Mammary epithelial cell (primary cell): ENCODE data around the gene KLK2.

Experiments
- EZH2 ChIP-seq: IDR thresholded peaks from 2 replicates; pipeline ENCODE4 v1.6.1; 2012; ENCODE audit warnings: low read length, inconsistent platforms, borderline replicate concordance
- TF ChIP-seq, protein P1 (sequence below), 2 donors: IDR thresholded peaks in 1 of 2; conservative IDR thresholded peaks in 1 of 2; 2 replicates each; pipeline ENCODE4 v1.5.1; 2011 to 2012; ENCODE audit warnings: inconsistent platforms in 2 of 2, low read length in 2 of 2, mild to moderate bottlenecking in 2 of 2, control low read depth in 1 of 2, low read depth in 1 of 2; ENCODE audit not compliant: insufficient read depth in 1 of 2; ENCODE audit errors: extremely low read depth in 1 of 2

DNA sequence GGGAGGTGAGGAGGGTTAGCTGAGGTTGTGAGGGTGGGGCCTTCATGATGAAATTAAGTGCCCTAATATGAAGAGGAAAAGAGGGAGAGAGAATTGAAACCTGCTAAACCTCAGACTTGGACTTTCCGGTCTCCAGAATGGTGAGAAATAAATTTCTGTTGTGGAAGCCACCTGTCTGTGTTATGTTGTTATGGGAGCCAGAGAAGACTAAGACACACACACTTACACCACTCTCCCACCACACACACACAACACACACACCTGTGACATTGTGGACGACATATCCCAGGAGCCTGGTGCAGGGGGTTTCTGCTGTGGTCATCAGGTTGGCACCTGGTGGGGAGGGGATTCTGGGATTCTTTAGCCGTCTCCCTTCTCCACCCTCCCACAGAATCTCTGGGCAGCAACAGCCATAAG is 24.0 kb downstream of the KLK2 start:
- TF ChIP-seq, protein P1, sequence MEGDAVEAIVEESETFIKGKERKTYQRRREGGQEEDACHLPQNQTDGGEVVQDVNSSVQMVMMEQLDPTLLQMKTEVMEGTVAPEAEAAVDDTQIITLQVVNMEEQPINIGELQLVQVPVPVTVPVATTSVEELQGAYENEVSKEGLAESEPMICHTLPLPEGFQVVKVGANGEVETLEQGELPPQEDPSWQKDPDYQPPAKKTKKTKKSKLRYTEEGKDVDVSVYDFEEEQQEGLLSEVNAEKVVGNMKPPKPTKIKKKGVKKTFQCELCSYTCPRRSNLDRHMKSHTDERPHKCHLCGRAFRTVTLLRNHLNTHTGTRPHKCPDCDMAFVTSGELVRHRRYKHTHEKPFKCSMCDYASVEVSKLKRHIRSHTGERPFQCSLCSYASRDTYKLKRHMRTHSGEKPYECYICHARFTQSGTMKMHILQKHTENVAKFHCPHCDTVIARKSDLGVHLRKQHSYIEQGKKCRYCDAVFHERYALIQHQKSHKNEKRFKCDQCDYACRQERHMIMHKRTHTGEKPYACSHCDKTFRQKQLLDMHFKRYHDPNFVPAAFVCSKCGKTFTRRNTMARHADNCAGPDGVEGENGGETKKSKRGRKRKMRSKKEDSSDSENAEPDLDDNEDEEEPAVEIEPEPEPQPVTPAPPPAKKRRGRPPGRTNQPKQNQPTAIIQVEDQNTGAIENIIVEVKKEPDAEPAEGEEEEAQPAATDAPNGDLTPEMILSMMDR (conservative IDR thresholded peaks at IDR 0.05 in 1 of 2, IDR thresholded peaks at IDR 0.05 in 1 of 2; ENCODE audit: extremely low read depth in 1 of 2, insufficient read depth in 1 of 2, low read depth in 1 of 2, low read length in 2 of 2): no peak
- no peak for TF ChIP-seq EZH2
